ENCODE results near the gene TMPRSS11D. TPM values are rescaled to one million over a fixed set of nuclear protein-coding genes. Genes with fewer than 3 reads are reported as not detected.

Gene TMPRSS11D
- total RNA-seq, 1 donor, result not detected

- Histone ChIP-seq H3K4me3 (ENCODE audit: insufficient read depth, low read length) (no peak overlapping the region), H3K27ac (ENCODE audit: low read depth, low read length) (no peak overlapping the region), H3K79me2 (ENCODE audit: insufficient read depth, low read length) (no peaks in the 10 kb centered on the region), H3K4me1 (ENCODE audit: insufficient read depth, low read length) (no peaks in the 10 kb centered on the region), H3K27me3 (ENCODE audit: insufficient read depth, low read length) (no peaks in the 10 kb centered on the region), H3K4me2 (ENCODE audit: insufficient read depth, low read length) (no peak overlapping the region), H3K9me3 (ENCODE audit: low read depth, low read length) (no peaks in the 10 kb centered on the region), H3K36me3 (ENCODE audit: insufficient read depth, low read length) (no peaks in the 10 kb centered on the region), H4K20me1 (ENCODE audit: insufficient read depth, low read length) (no peaks in the 10 kb centered on the region), H2AFZ (ENCODE audit: low read length) (no peak overlapping the region)
- TF ChIP-seq, protein P1, sequence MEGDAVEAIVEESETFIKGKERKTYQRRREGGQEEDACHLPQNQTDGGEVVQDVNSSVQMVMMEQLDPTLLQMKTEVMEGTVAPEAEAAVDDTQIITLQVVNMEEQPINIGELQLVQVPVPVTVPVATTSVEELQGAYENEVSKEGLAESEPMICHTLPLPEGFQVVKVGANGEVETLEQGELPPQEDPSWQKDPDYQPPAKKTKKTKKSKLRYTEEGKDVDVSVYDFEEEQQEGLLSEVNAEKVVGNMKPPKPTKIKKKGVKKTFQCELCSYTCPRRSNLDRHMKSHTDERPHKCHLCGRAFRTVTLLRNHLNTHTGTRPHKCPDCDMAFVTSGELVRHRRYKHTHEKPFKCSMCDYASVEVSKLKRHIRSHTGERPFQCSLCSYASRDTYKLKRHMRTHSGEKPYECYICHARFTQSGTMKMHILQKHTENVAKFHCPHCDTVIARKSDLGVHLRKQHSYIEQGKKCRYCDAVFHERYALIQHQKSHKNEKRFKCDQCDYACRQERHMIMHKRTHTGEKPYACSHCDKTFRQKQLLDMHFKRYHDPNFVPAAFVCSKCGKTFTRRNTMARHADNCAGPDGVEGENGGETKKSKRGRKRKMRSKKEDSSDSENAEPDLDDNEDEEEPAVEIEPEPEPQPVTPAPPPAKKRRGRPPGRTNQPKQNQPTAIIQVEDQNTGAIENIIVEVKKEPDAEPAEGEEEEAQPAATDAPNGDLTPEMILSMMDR (IDR thresholded peaks at IDR 0.05; ENCODE audit: extremely low read depth, low read depth, low read length), result peak; percentile 61
- peak; percentile 78 for DNase-seq (ENCODE audit: insufficient read length, low spot score, missing footprints)
Observed at GRCh38 chr4:67871867-67872266, 11.9 kb downstream of the TMPRSS11D start.

DNA sequence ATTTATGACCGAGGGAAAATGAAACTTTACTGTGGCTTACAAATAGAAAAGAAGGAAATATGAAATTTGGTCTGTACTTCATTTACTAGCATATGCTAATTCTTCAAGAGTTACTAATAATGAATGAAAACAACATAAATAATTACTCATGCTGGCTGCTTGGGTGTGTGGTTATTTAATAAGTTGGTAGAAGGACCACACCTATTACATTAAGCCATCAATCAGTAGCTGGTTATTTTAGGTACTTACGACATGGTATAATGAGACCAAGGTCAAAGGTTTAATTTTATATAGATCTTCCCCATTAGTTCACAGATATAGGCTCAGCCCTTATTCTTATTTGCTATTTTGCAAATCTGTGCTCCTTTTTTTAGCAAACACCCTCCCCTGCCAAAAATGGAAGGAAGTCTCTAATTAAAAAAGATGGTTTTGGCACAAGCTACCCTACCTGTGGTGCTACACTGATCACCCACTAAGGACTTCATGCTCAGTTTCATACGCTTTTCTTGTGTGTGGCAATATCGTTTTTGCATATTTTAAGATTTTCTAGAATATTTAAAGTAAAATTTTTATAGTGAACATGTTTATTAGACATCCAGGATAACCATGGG lies 14.1 kb downstream of the TMPRSS11D start:
- no peak overlapping the region for H3K4me3 ChIP-seq (ENCODE audit: insufficient read depth, low read length)
- H4K20me1 ChIP-seq (ENCODE audit: insufficient read depth, low read length), result no peaks in the 10 kb centered on the region
- H3K27ac ChIP-seq (ENCODE audit: low read depth, low read length), result no peak overlapping the region
- no peaks in the 10 kb centered on the region for H3K9me3 ChIP-seq (ENCODE audit: low read depth, low read length)
- H3K36me3 ChIP-seq (ENCODE audit: insufficient read depth, low read length), result no peaks in the 10 kb centered on the region
- no peak overlapping the region for H3K4me2 ChIP-seq (ENCODE audit: insufficient read depth, low read length)
- no peaks in the 10 kb centered on the region for H3K27me3 ChIP-seq (ENCODE audit: insufficient read depth, low read length)
- TF ChIP-seq, protein P1 (IDR thresholded peaks at IDR 0.05; ENCODE audit: extremely low read depth, low read depth, low read length), result no peak
- no peak overlapping the region for H2AFZ ChIP-seq (ENCODE audit: low read length)
- no peak for DNase-seq (ENCODE audit: insufficient read length, low spot score, missing footprints)
- H3K4me1 ChIP-seq (ENCODE audit: insufficient read depth, low read length), result no peaks in the 10 kb centered on the region
- H3K79me2 ChIP-seq (ENCODE audit: insufficient read depth, low read length), result no peaks in the 10 kb centered on the region

DNA sequence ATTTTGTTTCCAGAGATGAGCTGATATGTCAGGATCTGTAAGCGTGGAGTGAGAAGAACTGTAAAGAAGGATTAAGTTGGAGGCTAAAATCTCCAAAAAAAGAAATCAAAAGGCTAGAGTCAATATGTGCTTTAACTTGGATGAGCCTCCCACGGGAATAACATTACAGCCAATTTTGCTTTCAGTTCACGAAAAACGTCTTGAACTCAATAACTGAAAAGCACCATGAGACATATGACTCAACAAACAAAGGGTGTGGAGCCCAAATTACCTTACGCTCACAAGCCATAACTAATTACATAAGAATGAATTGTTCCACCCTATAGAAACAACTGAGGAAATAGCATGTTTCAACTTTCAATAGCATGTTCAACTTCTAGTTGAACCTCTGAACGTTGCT lies 22.3 kb downstream of the TMPRSS11D start:
- no peaks in the 10 kb centered on the region for H3K4me1 ChIP-seq (ENCODE audit: insufficient read depth, low read length)
- no peak overlapping the region for H3K27ac ChIP-seq (ENCODE audit: low read depth, low read length)
- H4K20me1 ChIP-seq (ENCODE audit: insufficient read depth, low read length), result no peaks in the 10 kb centered on the region
- H3K4me3 ChIP-seq (ENCODE audit: insufficient read depth, low read length), result no peak overlapping the region
- no peaks in the 10 kb centered on the region for H3K36me3 ChIP-seq (ENCODE audit: insufficient read depth, low read length)
- no peak overlapping the region for H2AFZ ChIP-seq (ENCODE audit: low read length)
- no peaks in the 10 kb centered on the region for H3K79me2 ChIP-seq (ENCODE audit: insufficient read depth, low read length)
- TF ChIP-seq, protein P1 (IDR thresholded peaks at IDR 0.05; ENCODE audit: extremely low read depth, low read depth, low read length), result no peak
- DNase-seq (ENCODE audit: insufficient read length, low spot score, missing footprints), result no peak
- H3K9me3 ChIP-seq (ENCODE audit: low read depth, low read length), result no peaks in the 10 kb centered on the region
- H3K4me2 ChIP-seq (ENCODE audit: insufficient read depth, low read length), result no peak overlapping the region
- no peaks in the 10 kb centered on the region for H3K27me3 ChIP-seq (ENCODE audit: insufficient read depth, low read length)

DNA sequence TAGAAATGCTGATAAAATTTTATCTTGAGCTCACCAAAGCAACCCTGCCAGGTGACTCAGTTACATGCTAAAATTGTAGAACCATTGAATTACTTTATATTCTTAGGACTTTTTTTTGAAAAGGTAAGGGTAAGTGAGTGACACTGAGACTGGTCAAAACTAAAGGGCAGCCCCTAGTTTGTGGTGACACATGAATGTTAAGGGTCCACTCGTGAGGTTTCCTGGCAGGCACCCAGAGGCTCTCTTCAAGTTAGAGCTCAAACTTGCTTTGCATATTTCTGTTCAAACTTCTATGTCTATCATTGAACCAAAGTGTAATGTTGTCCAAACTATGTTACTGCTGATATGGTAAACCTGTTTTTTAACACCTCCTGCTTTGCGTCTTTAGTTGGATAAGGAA lies 30.5 kb downstream of the TMPRSS11D start:
- Histone ChIP-seq H3K27me3 (ENCODE audit: insufficient read depth, low read length) (no peaks in the 10 kb centered on the region), H3K4me3 (ENCODE audit: insufficient read depth, low read length) (no peak overlapping the region), H3K9me3 (ENCODE audit: low read depth, low read length) (no peaks in the 10 kb centered on the region), H4K20me1 (ENCODE audit: insufficient read depth, low read length) (no peaks in the 10 kb centered on the region), H3K36me3 (ENCODE audit: insufficient read depth, low read length) (no peaks in the 10 kb centered on the region), H3K4me1 (ENCODE audit: insufficient read depth, low read length) (no peaks in the 10 kb centered on the region), H3K4me2 (ENCODE audit: insufficient read depth, low read length) (no peak overlapping the region), H2AFZ (ENCODE audit: low read length) (no peak overlapping the region), H3K79me2 (ENCODE audit: insufficient read depth, low read length) (no peaks in the 10 kb centered on the region), H3K27ac (ENCODE audit: low read depth, low read length) (no peak overlapping the region)
- TF ChIP-seq, protein P1 (IDR thresholded peaks at IDR 0.05; ENCODE audit: extremely low read depth, low read depth, low read length), result no peak
- DNase-seq (ENCODE audit: insufficient read length, low spot score, missing footprints), result no peak
